Trophoblast cell (in vitro differentiated cells and primary cell): ENCODE results near the gene SAMSN1.

Experiments used
- DNase-seq, 2 donors: peaks; one replicate each; pipeline ENCODE4 v3.0.0-alpha.2; 2016
- H2AFZ ChIP-seq: 2 replicates; pipeline ENCODE4 v1.6.1; 2013; ENCODE audit warnings: low read length, moderate library complexity, mild to moderate bottlenecking; ENCODE audit not compliant: insufficient read depth, poor library complexity
- H2AK5ac ChIP-seq: 2 replicates; pipeline ENCODE4 v1.6.1; 2013; ENCODE audit warnings: mild to moderate bottlenecking, low read length
- H2BK120ac ChIP-seq: 2 replicates; pipeline ENCODE4 v1.6.1; 2013; ENCODE audit warnings: low read length, mild to moderate bottlenecking, moderate library complexity; ENCODE audit not compliant: insufficient read depth, poor library complexity
- H2BK12ac ChIP-seq: 2 replicates; pipeline ENCODE4 v1.6.1; 2013; ENCODE audit warnings: mild to moderate bottlenecking, low read length, moderate library complexity
- H2BK5ac ChIP-seq: 2 replicates; pipeline ENCODE4 v1.6.1; 2013; ENCODE audit warnings: low read length, low read depth, moderate library complexity, mild to moderate bottlenecking; ENCODE audit not compliant: poor library complexity
- H3K14ac ChIP-seq: 2 replicates; pipeline ENCODE4 v1.6.1; 2013; ENCODE audit warnings: mild to moderate bottlenecking, low read length
- H3K18ac ChIP-seq: 2 replicates; pipeline ENCODE4 v1.6.1; 2013; ENCODE audit warnings: mild to moderate bottlenecking, low read length
- H3K23ac ChIP-seq: 2 replicates; pipeline ENCODE4 v1.6.1; 2013; ENCODE audit warnings: low read length
- H3K27ac ChIP-seq: 2 replicates; pipeline ENCODE4 v1.5.1; 2013; ENCODE audit warnings: low read depth, mild to moderate bottlenecking, inconsistent platforms, low read length, moderate library complexity
- H3K27me3 ChIP-seq: 2 replicates; pipeline ENCODE4 v1.6.1; 2013; ENCODE audit warnings: inconsistent platforms, mild to moderate bottlenecking, low read length, moderate library complexity; ENCODE audit not compliant: insufficient read depth
- H3K36me3 ChIP-seq, 2 experiments: 1 replicate in 1 of 2; 2 replicates in 1 of 2; pipeline ENCODE4 v1.6.1; 2013; ENCODE audit warnings: low read length in 2 of 2, mild to moderate bottlenecking in 2 of 2, moderate library complexity in 1 of 2; ENCODE audit not compliant: insufficient read depth in 2 of 2, control insufficient read depth in 1 of 2
- H3K4ac ChIP-seq: 2 replicates; pipeline ENCODE4 v1.6.1; 2013; ENCODE audit warnings: low read depth, mild to moderate bottlenecking, low read length, moderate library complexity
- H3K4me1 ChIP-seq, 2 experiments: 1 replicate in 1 of 2; 2 replicates in 1 of 2; pipeline ENCODE4 v1.6.1; 2013; ENCODE audit warnings: low read length in 2 of 2, mild to moderate bottlenecking in 2 of 2, moderate library complexity in 1 of 2; ENCODE audit not compliant: insufficient read depth in 2 of 2, control insufficient read depth in 1 of 2
- H3K4me2 ChIP-seq: 2 replicates; pipeline ENCODE4 v1.6.1; 2013; ENCODE audit warnings: inconsistent platforms, mild to moderate bottlenecking, low read length, moderate library complexity
- H3K4me3 ChIP-seq: 2 replicates; pipeline ENCODE4 v1.5.1; 2013; ENCODE audit warnings: mild to moderate bottlenecking, low read depth, low read length, inconsistent platforms
- H3K79me1 ChIP-seq: one replicate; pipeline ENCODE4 v1.6.1; 2013; ENCODE audit warnings: low read length
- H3K79me2 ChIP-seq: 2 replicates; pipeline ENCODE4 v1.6.1; 2013; ENCODE audit warnings: low read length, mild to moderate bottlenecking; ENCODE audit not compliant: control insufficient read depth, insufficient read depth, poor library complexity
- H3K9ac ChIP-seq: 2 replicates; pipeline ENCODE4 v1.6.1; 2013; ENCODE audit warnings: mild to moderate bottlenecking, low read length
- H3K9me3 ChIP-seq: 2 replicates; pipeline ENCODE4 v1.6.1; 2013; ENCODE audit warnings: low read depth, mild to moderate bottlenecking, control low read depth, inconsistent platforms, low read length; ENCODE audit not compliant: insufficient read depth
- H4K12ac ChIP-seq: 2 replicates; pipeline ENCODE4 v1.6.1; 2013; ENCODE audit warnings: low read depth, mild to moderate bottlenecking, low read length, moderate library complexity
- H4K8ac ChIP-seq: 2 replicates; pipeline ENCODE4 v1.6.1; 2013; ENCODE audit warnings: low read depth, mild to moderate bottlenecking, low read length, moderate library complexity
- H4K91ac ChIP-seq: one replicate; pipeline ENCODE4 v1.6.1; 2013; ENCODE audit warnings: low read depth, mild to moderate bottlenecking, low read length, moderate library complexity
- WGBS: extraction: QIAGEN DNeasy Blood & Tissue Kit; methylation state at CpG from one replicate; pipeline ENCODE4 v1.1.7; 2013; ENCODE audit warnings: missing lambda C conversion rate; ENCODE audit not compliant: insufficient read length, insufficient coverage; ENCODE audit errors: extremely low coverage; 5-methylcytosine and 5-hydroxymethylcytosine counted together

The SAMSN1 gene

GRCh38 chr21:14492931-14493330 is 53.2 kb downstream of the SAMSN1 start:
- no peak overlapping the region for H4K91ac ChIP-seq
- H3K79me2 ChIP-seq: no peaks in the 10 kb centered on the region
- H3K27me3 ChIP-seq: no peaks in the 10 kb centered on the region
- no peak overlapping the region for H2BK5ac ChIP-seq
- no peak overlapping the region for H3K23ac ChIP-seq
- H4K12ac ChIP-seq: no peak overlapping the region
- DNase-seq: no peak
- no peak overlapping the region for H2BK12ac ChIP-seq
- no peaks in the 10 kb centered on the region for H3K79me1 ChIP-seq
- H4K8ac ChIP-seq: no peak overlapping the region
- no peak overlapping the region for H3K27ac ChIP-seq
- H3K9me3 ChIP-seq: no peaks in the 10 kb centered on the region
- no CpG with 5 or more reads among the region's 4 CpGs for WGBS
- H2BK120ac ChIP-seq: no peak overlapping the region
- H3K18ac ChIP-seq: no peak overlapping the region
- H3K9ac ChIP-seq: no peak overlapping the region
- no peak overlapping the region for H3K14ac ChIP-seq
- H3K4me3 ChIP-seq: no peak overlapping the region
- H2AK5ac ChIP-seq: no peak overlapping the region
- H3K36me3 ChIP-seq: no peaks in the 10 kb centered on the region
- no peak overlapping the region for H3K4me2 ChIP-seq
- no peak overlapping the region for H2AFZ ChIP-seq
- H3K4me1 ChIP-seq: no peaks in the 10 kb centered on the region
- H3K4ac ChIP-seq: no peak overlapping the region

- H2AFZ ChIP-seq: no peak overlapping the region
- no CpG with 5 or more reads among the region's 1 CpG for WGBS
Measured at GRCh38 chr21:14491269-14491681, 54.8 kb downstream of the SAMSN1 start.

GRCh38 chr21:14488672-14489204 is 57.4 kb downstream of the SAMSN1 start:
- WGBS: no CpG with 5 or more reads among the region's 5 CpGs

More at GRCh38 chr21:14491269-14491681, 54.8 kb downstream of the SAMSN1 start:
- no peaks in the 10 kb centered on the region for H3K4me1 ChIP-seq
- H3K36me3 ChIP-seq: no peaks in the 10 kb centered on the region
- H2BK120ac ChIP-seq: no peak overlapping the region
- no peak overlapping the region for H4K8ac ChIP-seq
- H4K91ac ChIP-seq: no peak overlapping the region
- no peak overlapping the region for H3K9ac ChIP-seq
- H3K27ac ChIP-seq: no peak overlapping the region
- H3K14ac ChIP-seq: no peak overlapping the region
- no peak overlapping the region for H2AK5ac ChIP-seq
- no peak overlapping the region for H2BK12ac ChIP-seq
- no peak overlapping the region for H3K4me3 ChIP-seq
- H3K27me3 ChIP-seq: no peaks in the 10 kb centered on the region
- H3K79me2 ChIP-seq: no peaks in the 10 kb centered on the region
- no peak overlapping the region for H3K18ac ChIP-seq
- DNase-seq: no peak
- no peak overlapping the region for H4K12ac ChIP-seq
- no peak overlapping the region for H3K4me2 ChIP-seq
- no peak overlapping the region for H2BK5ac ChIP-seq
- H3K4ac ChIP-seq: no peak overlapping the region
- H3K23ac ChIP-seq: no peak overlapping the region
- no peaks in the 10 kb centered on the region for H3K79me1 ChIP-seq
- no peaks in the 10 kb centered on the region for H3K9me3 ChIP-seq

GRCh38 chr21:14487490-14488432 is 58.4 kb downstream of the SAMSN1 start:
- no peak overlapping the region for H3K18ac ChIP-seq
- no peak overlapping the region for H4K91ac ChIP-seq
- H3K4me1 ChIP-seq: no peaks in the 10 kb centered on the region
- no peak overlapping the region for H2AK5ac ChIP-seq
- DNase-seq: no peak
- H3K27me3 ChIP-seq: no peaks in the 10 kb centered on the region
- H4K8ac ChIP-seq: no peak overlapping the region
- no peak overlapping the region for H4K12ac ChIP-seq
- no peak overlapping the region for H3K23ac ChIP-seq
- no peak overlapping the region for H3K9ac ChIP-seq
- H3K4ac ChIP-seq: no peak overlapping the region
- no peak overlapping the region for H3K27ac ChIP-seq
- no peak overlapping the region for H3K4me2 ChIP-seq
- no peaks in the 10 kb centered on the region for H3K79me1 ChIP-seq
- H2AFZ ChIP-seq: no peak overlapping the region
- H3K9me3 ChIP-seq: no peaks in the 10 kb centered on the region
- no peak overlapping the region for H2BK12ac ChIP-seq
- no peaks in the 10 kb centered on the region for H3K36me3 ChIP-seq
- no peak overlapping the region for H3K14ac ChIP-seq
- H3K4me3 ChIP-seq: no peak overlapping the region
- H2BK5ac ChIP-seq: no peak overlapping the region
- no peak overlapping the region for H2BK120ac ChIP-seq
- H3K79me2 ChIP-seq: no peaks in the 10 kb centered on the region

More at GRCh38 chr21:14488672-14489204, 57.4 kb downstream of the SAMSN1 start:
- Histone ChIP-seq H3K4ac (no peak overlapping the region), H3K14ac (no peak overlapping the region), H3K79me1 (no peaks in the 10 kb centered on the region), H2BK12ac (no peak overlapping the region), H2AK5ac (no peak overlapping the region), H3K23ac (no peak overlapping the region), H2AFZ (no peak overlapping the region), H3K4me3 (no peak overlapping the region), H3K9ac (no peak overlapping the region), H2BK5ac (no peak overlapping the region), H4K8ac (no peak overlapping the region), H2BK120ac (no peak overlapping the region), H3K18ac (no peak overlapping the region), H4K12ac (no peak overlapping the region), H3K4me1 (no peaks in the 10 kb centered on the region), H3K27ac (no peak overlapping the region), H4K91ac (no peak overlapping the region), H3K36me3 (no peaks in the 10 kb centered on the region), H3K27me3 (no peaks in the 10 kb centered on the region), H3K4me2 (no peak overlapping the region), H3K79me2 (no peaks in the 10 kb centered on the region), H3K9me3 (no peaks in the 10 kb centered on the region)
- DNase-seq: no peak
